ENCODE results near the gene SELENOM.

DNA sequence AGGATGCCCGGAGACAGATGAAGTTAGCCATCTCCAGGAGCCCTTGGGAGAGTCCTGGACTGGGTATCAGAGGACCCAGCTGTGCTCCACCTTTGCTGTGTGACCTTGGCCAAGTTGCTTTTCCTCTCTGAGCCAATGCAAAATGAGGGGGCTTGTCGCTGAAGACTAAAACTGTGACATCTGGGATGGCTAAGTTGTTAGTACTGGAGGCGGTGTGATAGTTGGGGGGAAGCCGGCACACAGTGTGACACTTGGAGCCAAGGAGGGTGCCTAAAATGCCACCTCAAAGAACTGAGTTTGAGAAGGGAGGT is 15.9 kb upstream of the SELENOM start:
- no peak for TF ChIP-seq CTCF (IDR thresholded peaks at IDR 0.05; ENCODE audit: low read length)
- no peak for TF ChIP-seq EZH2 (optimal IDR thresholded peaks at IDR 0.05; ENCODE audit: low read depth, low read length)
